IMR-90 (cell line): ENCODE measurements around the gene OGT. TPM values are rescaled to one million over a fixed set of nuclear protein-coding genes. Genes with fewer than 3 reads are reported as not detected.
A peak's percentile ranks its signal among the peaks of the same experiment; 100 is the strongest.

Experiments used
- ATAC-seq: fragments of 200-7000 bp; cut with Tn5 transposase; 2 replicates; pipeline ENCODE4 v1.9.1; 2020; ENCODE audit warnings: low read depth, mild to moderate bottlenecking, moderate library complexity
- BruUV-seq: library from RNA; stranded (reverse); fragments of 400-500 nt; replicated peaks from 2 replicates; lab custom pipeline; 2021; lab: Mats Ljungman, UMichigan
- CTCF ChIA-PET: fragments of 300-600 bp; formaldehyde crosslinking; extraction: SDS; loops from one replicate; lab custom pipeline; 2021; ENCODE audit warnings: antibody characterized with exemption; lab: Yijun Ruan, JAX
- POLR2A ChIA-PET: fragments of 300-600 bp; sonication (Branson Sonifier 250); formaldehyde crosslinking; loops from one replicate; lab custom pipeline; 2022; ENCODE audit warnings: antibody characterized with exemption; ENCODE audit not compliant: unreplicated experiment; lab: Charles Lee
- DNase-seq: peaks from one replicate; pipeline ENCODE4 v3.0.0; 2013
- H2AFZ ChIP-seq: replicated peaks from 2 replicates; pipeline ENCODE3; 2013; ENCODE audit warnings: low read length, mild to moderate bottlenecking; ENCODE audit not compliant: poor library complexity
- H2AK5ac ChIP-seq: 2 replicates; pipeline ENCODE4 v1.6.1; 2013; ENCODE audit warnings: low read depth, low read length, inconsistent platforms
- H2AK9ac ChIP-seq: replicated peaks from 2 replicates; pipeline ENCODE3; 2013; ENCODE audit warnings: mild to moderate bottlenecking, low read depth, low read length, moderate library complexity; ENCODE audit not compliant: poor library complexity
- H2BK120ac ChIP-seq: 2 replicates; pipeline ENCODE4 v1.6.1; 2013; ENCODE audit warnings: low read depth, low read length, inconsistent platforms
- H2BK15ac ChIP-seq: 3 replicates; pipeline ENCODE4 v1.6.1; 2013; ENCODE audit warnings: low read depth, low read length, inconsistent platforms
- H2BK20ac ChIP-seq: 2 replicates; pipeline ENCODE4 v1.6.1; 2013; ENCODE audit warnings: low read depth, mild to moderate bottlenecking, inconsistent platforms, low read length, moderate library complexity
- H2BK5ac ChIP-seq: 2 replicates; pipeline ENCODE4 v1.6.1; 2013; ENCODE audit warnings: mild to moderate bottlenecking, low read depth, low read length, inconsistent platforms; ENCODE audit not compliant: poor library complexity, severe bottlenecking
- H3K14ac ChIP-seq: replicated peaks from 2 replicates; pipeline ENCODE4 v1.6.1; 2013; ENCODE audit warnings: low read depth, low read length, inconsistent platforms
- H3K18ac ChIP-seq: 2 replicates; pipeline ENCODE4 v1.6.1; 2013; ENCODE audit warnings: low read depth, low read length, control low read depth
- H3K23ac ChIP-seq: 2 replicates; pipeline ENCODE4 v1.6.1; 2013; ENCODE audit warnings: low read depth, low read length, inconsistent platforms
- H3K27ac ChIP-seq: 2 replicates; pipeline ENCODE4 v1.5.1; 2013; ENCODE audit warnings: mild to moderate bottlenecking, control low read depth, low read length; ENCODE audit not compliant: insufficient read depth
- H3K27me3 ChIP-seq: 2 replicates; pipeline ENCODE4 v1.6.1; 2013; ENCODE audit warnings: low read length; ENCODE audit not compliant: control insufficient read depth, insufficient read depth
- H3K36me3 ChIP-seq: 2 replicates; pipeline ENCODE4 v1.6.1; 2013; ENCODE audit warnings: low read length, mixed read lengths; ENCODE audit not compliant: control insufficient read depth, insufficient read depth
- H3K4ac ChIP-seq: 2 replicates; pipeline ENCODE4 v1.6.1; 2013; ENCODE audit warnings: low read depth, low read length, inconsistent platforms
- H3K4me1 ChIP-seq: 2 replicates; pipeline ENCODE4 v1.6.1; 2013; ENCODE audit warnings: low read length, mixed read lengths; ENCODE audit not compliant: control insufficient read depth, insufficient read depth
- H3K4me2 ChIP-seq: 2 replicates; pipeline ENCODE4 v1.6.1; 2013; ENCODE audit warnings: low read depth, mild to moderate bottlenecking, control low read depth, low read length, moderate library complexity
- H3K4me3 ChIP-seq: 2 replicates; pipeline ENCODE4 v1.5.1; 2013; ENCODE audit warnings: low read depth, mild to moderate bottlenecking, control low read depth, low read length, moderate library complexity; ENCODE audit not compliant: insufficient read depth
- H3K56ac ChIP-seq: 2 replicates; pipeline ENCODE4 v1.6.1; 2013; ENCODE audit warnings: low read length, inconsistent platforms; ENCODE audit not compliant: insufficient read depth; ENCODE audit errors: extremely low read depth
- H3K79me1 ChIP-seq, 2 experiments: 2 replicates each; pipeline ENCODE4 v1.6.1; 2013; ENCODE audit warnings: low read length in 2 of 2, inconsistent platforms in 1 of 2, low read depth in 1 of 2
- H3K9ac ChIP-seq: 2 replicates; pipeline ENCODE4 v1.6.1; 2013; ENCODE audit warnings: low read depth, low read length, control low read depth
- H3K9me1 ChIP-seq: 2 replicates; pipeline ENCODE4 v1.6.1; 2013; ENCODE audit warnings: low read length, inconsistent platforms; ENCODE audit not compliant: insufficient read depth
- H3K9me3 ChIP-seq: 2 replicates; pipeline ENCODE4 v1.6.1; 2013; ENCODE audit warnings: low read length; ENCODE audit not compliant: control insufficient read depth, insufficient read depth
- H4K20me1 ChIP-seq: 2 replicates; pipeline ENCODE4 v1.6.1; 2013; ENCODE audit warnings: low read length, inconsistent platforms; ENCODE audit not compliant: insufficient read depth
- H4K5ac ChIP-seq: 2 replicates; pipeline ENCODE4 v1.6.1; 2013; ENCODE audit warnings: mild to moderate bottlenecking, low read depth, low read length, control low read depth
- H4K8ac ChIP-seq, 2 experiments: 2 replicates each; pipeline ENCODE4 v1.6.1; 2013; ENCODE audit warnings: low read depth in 2 of 2, low read length in 2 of 2, control low read depth in 1 of 2, inconsistent platforms in 1 of 2
- H4K91ac ChIP-seq: 2 replicates; pipeline ENCODE4 v1.6.1; 2013; ENCODE audit warnings: low read depth, low read length, inconsistent platforms; ENCODE audit not compliant: insufficient read depth
- CEBPB ChIP-seq: IDR thresholded peaks from 2 replicates; pipeline ENCODE4 v1.6.1; 2012; ENCODE audit warnings: low read depth, low read length, improper control_type of control experiment
- MAFK ChIP-seq: IDR thresholded peaks from 2 replicates; pipeline ENCODE4 v1.6.1; 2012; ENCODE audit warnings: low read depth, low read length, improper control_type of control experiment
- WGBS, 2 experiments: methylation state at CpG; one replicate each; pipeline versions ENCODE4 v1.1.5 to v1.1.7; 2013; ENCODE audit warnings: missing lambda C conversion rate in 2 of 2; ENCODE audit not compliant: insufficient read length in 1 of 2; ENCODE audit errors: extremely low coverage in 2 of 2; 5-methylcytosine and 5-hydroxymethylcytosine counted together
- dilution Hi-C: fragments of 300-500 bp; cut with HindIII; formaldehyde crosslinking; loops from one replicate; pipeline ENCODE4 v1.14.3; 2018; ENCODE audit warnings: low sequenced_read_pairs; ENCODE audit not compliant: unreplicated experiment
- in situ Hi-C: fragments of 300-500 bp; cut with MboI; formaldehyde crosslinking; loops from 3 replicates; pipeline ENCODE4 v1.14.3; 2019; ENCODE audit warnings: low sequenced_read_pairs, inconsistent platforms, mixed read lengths
- intact Hi-C: fragments of 100-400 bp; cut with micrococcal nuclease; formaldehyde crosslinking; loops from 2 replicates; pipeline ENCODE4 v1.10.0; 2022
- polyA plus RNA-seq, 3 experiments: library from polyadenylated mRNA; depleted of rRNA; stranded (reverse); fragments of >200 nt; gene quantifications; 2 replicates each; pipeline ENCODE4 v1.2.3, GENCODE V29; 2012; ENCODE audit warnings: low replicate concordance in 1 of 3
- total RNA-seq: library from RNA; depleted of rRNA; stranded (reverse); fragments of >200 nt; gene quantifications from 2 replicates; pipeline ENCODE4 v1.2.3, GENCODE V29; 2012

The OGT gene
- total and polyA plus RNA-seq, 2 of the 4 experiments (the other 2 are of a cell fraction), result 80.7 to 113 TPM

DNA sequence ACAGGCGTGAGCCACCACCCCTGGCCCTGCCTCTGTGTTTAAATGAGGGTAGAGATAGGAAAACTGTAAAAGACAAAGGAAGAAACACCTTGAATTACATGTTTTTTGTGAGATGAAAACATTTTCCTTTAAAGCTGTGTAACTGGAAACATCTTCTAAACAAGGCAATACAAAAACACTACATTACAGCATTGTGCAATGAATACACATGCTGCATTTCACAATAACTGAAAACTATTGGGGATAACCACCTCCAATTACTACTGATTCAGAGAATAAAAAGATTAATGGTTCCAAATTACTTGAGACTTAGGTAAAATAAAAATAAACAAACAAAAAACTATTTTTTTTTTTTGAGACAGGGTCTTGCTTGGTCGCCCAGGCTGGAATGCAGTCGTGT, 7.6 kb upstream of the OGT start:
- no peak overlapping the region for H4K91ac ChIP-seq
- H3K9ac ChIP-seq, result no peak overlapping the region
- no peak overlapping the region for H2AK9ac ChIP-seq
- peak; percentile 55; the same call in 1 of the 2 replicates for TF ChIP-seq CEBPB
- no peak for TF ChIP-seq MAFK
- CTCF ChIA-PET, result no interaction called here
- H3K27ac ChIP-seq, result no peak overlapping the region
- no peak overlapping the region for H3K4me3 ChIP-seq
- H3K4ac ChIP-seq, result no peak overlapping the region
- no peak overlapping the region for H2AK5ac ChIP-seq
- H3K18ac ChIP-seq, result no peak overlapping the region
- POLR2A ChIA-PET, result no interaction called here
- no peak for DNase-seq
- no peak overlapping the region for H2BK120ac ChIP-seq
- no peak overlapping the region for H3K23ac ChIP-seq
- WGBS, 2 experiments, result no CpG with 5 or more reads among the region's 3 CpGs
- dilution Hi-C loops, result no loop called here
- BruUV-seq, result no TSS peak
- H2BK15ac ChIP-seq, result no peak overlapping the region
- H3K4me2 ChIP-seq, result no peak overlapping the region
- no peak overlapping the region for H2BK20ac ChIP-seq
- H2BK5ac ChIP-seq, result no peak overlapping the region
- in situ Hi-C loops, result no loop called here
- H3K4me1 ChIP-seq, result no peaks in the 10 kb centered on the region
- intact Hi-C loops, result no loop called here
- no peak overlapping the region for H3K56ac ChIP-seq
- H3K9me1 ChIP-seq, result no peaks in the 10 kb centered on the region
- H2AFZ ChIP-seq, result no peak overlapping the region
- no peaks in the 10 kb centered on the region for H3K9me3 ChIP-seq
- no peaks in the 10 kb centered on the region for H3K36me3 ChIP-seq
- ATAC-seq, result no peak
- no peaks in the 10 kb centered on the region for H4K20me1 ChIP-seq
- no peak overlapping the region for H3K14ac ChIP-seq
- peaks cover 2% of the 10 kb centered on the region; the same call in 1 of the 2 replicates for H3K27me3 ChIP-seq
- no peaks in the 10 kb centered on the region for H3K79me1 ChIP-seq
- no peak overlapping the region for H4K8ac ChIP-seq
- H4K5ac ChIP-seq, result no peak overlapping the region
